HG02885 (cell line): ENCODE results near the gene SEC24B.

Source experiments
- ATAC-seq: cut with Tn5 transposase; IDR thresholded peaks from one replicate; pipeline ENCODE4 v1.9.1; 2021; ENCODE audit warnings: mild to moderate bottlenecking; ENCODE audit not compliant: unreplicated experiment, poor library complexity

The SEC24B gene

DNA sequence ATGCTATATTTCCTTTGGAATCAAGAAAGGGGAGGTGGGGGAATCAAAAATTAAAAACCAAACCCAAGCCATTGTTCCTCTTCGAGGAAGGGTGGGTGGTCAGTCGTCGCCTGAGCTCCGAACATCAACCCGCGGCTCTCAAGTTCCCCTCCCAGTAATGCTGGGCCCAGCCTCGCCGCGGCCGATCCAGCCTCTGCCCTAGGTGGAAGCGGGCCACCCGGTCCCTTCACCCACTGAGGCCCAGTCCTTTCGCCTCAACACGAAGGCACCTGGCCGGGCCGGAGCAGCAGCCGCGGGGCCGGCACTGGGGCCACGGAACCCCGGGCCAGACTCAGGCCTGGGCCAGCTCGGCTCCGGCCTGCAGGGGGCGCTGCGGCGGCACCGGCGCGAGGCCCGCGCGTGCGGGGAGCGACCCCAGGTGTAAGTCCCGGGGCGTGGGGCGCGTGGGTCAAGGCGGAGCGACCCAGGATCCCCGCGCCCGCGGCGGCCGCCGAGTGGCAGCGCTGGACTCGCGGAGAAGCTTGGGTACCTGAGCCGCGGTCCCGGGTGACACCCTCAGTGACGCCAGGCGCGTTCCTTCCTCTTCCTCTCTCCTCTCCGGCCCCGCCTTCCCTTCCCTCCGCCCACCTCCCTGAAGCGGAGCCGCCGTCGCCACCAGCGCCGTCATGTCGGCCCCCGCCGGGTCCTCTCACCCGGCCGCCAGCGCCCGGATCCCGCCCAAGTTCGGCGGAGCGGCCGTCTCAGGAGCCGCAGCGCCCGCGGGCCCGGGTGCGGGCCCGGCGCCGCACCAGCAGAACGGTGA lies at the start of gene SEC24B:
Gene SEC24B (plus strand): TSS at position 611 of the 802 bp plus-strand sequence. CDS start 55 bp downstream, at position 666.
- peak; percentile 93 for ATAC-seq

DNA sequence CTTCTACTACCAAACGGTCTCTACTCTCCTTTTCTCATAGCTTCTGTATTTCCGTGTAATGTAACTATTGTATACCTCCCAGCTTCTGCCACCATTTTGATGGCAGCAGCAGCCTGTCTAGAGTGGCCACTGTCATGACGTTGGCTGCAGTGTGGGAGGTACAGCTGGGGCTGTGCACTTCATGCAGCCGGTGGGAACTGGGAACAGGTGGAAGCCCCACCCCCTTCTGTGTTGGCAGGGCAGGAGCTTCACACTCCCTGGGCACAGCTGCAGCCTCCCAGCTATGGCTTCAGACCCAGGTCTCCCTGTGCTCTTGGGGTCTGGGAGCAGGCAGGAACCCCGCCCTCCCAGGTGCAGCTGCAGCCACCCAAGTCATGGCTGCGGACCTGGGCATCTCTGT lies 49.8 kb upstream of the SEC24B start:
- no peak for ATAC-seq

DNA sequence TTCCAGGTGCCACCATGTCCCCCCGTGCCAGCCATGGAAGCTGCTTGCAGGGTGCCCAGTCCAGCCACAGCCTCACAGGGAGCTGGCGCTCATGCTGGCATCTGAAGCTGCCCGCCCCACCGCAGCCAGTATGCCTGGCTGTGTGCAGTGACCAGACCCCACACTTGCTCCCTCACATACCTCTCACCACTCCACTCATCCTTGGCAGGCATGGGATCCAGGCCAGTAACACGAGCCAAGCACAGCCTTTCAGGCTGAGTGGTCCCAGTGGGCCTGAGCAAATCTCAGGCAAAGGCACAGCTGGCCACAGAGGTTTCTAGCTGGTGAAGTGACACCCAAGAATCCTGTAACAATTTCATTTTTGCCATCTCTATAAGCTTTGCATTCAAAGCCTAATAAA lies 48.4 kb upstream of the SEC24B start:
- ATAC-seq: no peak

DNA sequence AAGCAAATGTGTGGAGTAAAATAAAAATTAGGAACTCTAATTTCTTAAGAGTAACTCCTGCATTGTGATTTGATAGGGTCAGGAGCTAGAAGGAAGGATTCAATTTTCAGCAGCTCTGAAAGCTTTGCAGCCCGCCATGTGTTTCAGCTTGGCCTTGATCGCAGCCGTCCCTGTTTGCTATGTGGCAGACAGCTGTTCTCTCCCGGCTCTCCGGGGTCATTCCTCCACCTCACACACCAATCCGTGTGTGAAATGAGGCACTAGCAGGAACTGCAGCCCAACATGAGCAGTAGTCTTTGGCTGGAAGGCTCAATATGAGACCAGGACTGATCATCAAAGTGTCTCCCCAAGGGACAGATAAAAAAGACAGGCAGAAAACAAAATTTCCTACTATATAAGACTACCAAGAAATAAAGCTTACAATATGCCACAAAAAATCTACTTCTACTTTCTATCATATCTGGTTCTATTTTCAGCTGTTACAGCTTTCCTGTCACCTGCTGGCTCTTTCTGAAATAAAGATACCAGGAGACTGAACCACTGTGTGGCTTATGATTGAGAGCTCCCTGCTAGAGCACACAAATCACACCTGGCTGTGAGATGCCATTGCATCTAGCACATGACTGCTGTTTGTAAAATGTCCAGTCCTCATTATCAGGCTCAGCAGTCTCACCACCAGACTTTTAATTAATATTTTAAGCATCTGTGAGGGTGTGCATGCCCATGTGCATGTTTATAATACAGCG lies 44.1 kb upstream of the SEC24B start:
- ATAC-seq: peak; percentile 60

DNA sequence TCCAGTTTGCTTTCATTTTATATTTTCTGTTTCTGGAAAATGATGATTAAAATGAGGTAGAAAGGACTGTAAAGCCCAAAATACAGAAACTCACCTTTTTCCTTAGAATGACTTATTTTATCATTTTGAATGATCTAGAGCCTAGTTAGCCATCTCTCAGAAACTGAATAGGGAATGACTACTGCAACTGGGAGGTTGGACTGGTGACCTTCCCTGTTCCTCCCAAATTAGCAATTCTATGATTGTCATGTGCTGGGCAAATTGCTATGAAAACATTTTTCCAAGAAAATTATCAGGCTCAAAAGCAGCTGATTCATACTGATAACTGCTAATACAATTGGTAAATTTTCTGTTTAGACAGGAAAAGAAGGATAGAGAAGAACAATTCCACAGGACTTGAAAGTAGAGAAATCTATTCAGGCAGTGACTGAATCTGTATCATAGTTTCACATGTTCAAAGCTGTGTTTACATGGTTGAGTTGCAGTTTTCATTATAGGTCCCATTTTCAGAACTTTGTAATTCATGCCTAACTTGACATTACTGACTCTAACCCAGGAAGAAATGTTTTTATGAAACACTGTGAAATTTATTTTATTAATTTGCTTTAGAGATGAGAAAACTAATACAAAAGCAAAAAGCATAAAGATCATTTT lies 43.4 kb upstream of the SEC24B start:
- peak; percentile 47 for ATAC-seq

DNA sequence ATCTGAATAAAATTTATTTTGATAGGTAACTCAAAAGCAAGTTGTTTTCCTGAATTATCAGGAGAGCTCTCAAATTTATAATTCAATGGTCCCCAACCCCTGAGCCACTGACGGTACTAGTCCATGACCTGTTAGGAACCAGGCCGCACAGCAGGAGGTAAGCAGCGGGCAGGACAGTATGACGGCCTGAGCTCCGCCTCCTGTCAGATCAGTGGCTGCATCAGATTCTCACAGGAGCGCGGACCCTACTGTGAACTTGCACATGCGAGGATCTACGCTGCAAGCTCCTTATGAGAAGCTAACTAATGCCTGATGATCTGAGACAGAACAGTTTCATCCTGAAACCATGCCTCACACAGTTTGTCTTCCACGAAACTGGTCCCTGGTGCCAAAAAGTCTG lies 37.9 kb upstream of the SEC24B start:
- no peak for ATAC-seq

DNA sequence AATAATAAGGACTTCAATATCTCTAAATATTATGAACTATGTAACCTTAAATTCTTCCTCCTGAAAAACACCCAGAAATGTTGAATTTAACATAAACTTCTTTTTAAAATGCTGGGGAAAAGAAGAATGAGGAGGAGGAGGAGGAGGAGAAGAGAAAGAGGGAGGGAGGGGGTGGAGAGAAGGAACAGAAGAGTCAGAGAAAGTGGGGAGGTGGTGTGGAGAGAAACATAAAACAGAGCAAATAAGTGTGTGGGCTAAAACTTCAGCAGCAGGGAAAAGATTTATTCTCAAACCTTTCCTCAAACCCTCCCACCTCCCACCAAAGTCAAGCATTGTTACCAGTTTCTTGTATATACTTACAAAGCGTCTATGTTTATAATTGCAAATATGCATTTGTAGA lies 34.7 kb upstream of the SEC24B start:
- ATAC-seq: no peak

DNA sequence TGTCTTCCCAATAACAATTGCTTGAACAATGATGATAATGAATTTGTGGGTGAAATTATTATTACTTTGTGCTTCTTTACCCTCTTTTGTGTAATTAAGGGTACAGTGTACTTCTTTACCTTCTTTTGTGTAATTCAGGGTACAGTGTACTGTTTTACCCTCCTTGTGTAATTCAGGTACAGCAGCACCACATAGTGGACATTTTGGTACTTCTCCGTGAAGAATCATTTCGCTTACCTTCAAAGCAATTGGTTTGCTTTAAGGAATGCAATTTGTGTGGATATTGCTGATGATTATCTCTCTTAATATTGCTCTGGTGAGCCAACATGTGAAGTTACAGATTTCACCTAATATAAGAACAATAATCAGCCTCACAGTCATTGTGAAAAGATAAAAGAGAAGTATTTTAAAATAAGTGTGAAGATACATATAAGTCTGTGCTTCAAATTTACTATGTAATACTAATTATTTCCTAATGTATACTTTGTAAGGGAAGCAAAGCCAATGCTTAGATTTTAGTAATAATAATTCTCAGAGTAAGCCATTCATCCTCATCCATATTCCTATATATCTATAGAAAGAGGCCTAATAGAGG lies 27.2 kb upstream of the SEC24B start:
- ATAC-seq: peak; percentile 92

DNA sequence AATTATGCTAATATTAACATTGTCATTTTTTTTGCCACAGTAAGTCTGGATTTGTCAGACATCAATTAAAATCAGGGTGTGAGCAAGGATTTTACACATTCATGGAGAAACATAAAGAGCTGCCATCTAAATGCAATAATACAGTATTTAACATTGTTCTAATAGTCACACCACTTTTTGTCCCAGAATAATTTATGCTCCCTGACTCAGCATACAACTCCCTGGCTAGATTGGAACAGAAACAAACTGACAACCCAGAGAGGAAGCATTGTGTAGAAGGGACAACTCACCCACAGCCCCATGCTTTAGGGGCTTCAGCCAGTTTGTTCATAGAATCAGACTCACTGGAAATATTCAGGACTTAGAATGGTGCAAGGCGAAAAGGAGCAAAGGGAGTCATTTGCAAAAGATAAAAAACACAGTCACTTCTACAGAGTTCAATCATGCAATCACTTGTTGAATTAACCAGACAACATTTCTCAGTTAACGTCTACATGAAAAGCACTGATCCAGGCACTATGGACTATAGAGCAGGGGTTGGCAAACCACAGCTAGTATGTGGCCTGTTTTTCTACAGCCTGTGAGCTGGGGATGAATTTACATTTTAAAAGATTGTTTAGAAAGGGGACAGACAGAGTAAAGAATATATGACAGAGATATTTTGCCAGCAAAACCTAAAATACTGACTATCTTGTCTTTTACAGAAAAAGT lies 26.4 kb upstream of the SEC24B start:
- ATAC-seq: no peak

DNA sequence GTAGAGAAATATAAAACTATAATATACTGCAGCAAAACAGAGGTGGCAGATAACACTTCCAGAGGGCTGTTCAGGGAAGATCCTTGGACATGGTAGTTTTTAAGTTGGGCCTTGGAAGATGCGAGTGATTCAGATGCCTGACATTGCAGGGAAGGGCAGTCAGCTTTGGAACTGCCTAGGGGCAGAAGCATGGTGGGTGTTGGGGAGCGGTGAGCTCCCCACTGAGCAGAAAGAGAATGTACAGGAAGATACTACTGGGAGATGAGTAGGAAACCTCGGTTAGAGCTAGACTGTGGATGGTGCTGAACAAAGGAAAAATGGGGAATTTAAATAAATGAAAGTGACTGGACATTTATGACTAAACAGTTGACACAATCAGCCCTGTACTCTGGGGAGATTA lies 24.9 kb upstream of the SEC24B start:
- no peak for ATAC-seq

DNA sequence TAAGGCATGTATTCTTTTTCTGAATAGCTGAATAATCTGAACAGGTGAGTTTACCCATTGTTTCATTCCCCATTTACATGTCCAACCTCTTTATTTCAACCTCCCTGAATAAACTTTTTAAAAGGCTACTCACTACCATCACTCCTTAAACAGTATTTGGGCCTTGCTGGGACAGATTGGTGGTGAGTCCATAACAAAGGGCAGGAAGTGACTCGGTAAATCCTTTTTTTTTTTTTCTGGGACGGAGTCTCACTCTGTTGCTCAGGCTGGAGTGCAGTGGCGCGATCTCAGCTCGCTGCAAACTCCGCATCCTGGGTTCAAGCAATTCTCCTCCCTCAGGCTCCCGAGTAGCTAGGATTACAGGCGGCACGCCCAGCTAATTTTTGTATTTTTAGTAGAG lies 23.4 kb upstream of the SEC24B start:
- no peak for ATAC-seq

DNA sequence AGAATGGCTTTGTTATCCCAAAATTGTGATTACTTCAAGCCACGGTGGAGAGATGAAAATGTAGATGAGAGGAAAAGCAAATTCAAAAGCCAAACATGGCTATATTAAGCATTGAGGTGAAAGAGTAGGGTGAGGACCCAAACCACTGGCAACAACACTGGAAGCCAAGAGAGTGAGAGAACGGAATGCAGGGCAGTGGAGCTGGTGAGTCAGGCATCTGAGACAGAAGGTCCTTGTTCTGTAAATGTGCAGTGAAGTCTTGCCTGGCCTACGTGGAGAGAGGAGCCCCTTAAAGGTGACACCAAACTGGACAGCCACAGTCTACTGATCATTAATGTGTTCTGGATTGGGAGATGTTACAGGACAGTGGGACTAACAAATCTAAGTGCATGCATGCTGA lies 22.8 kb upstream of the SEC24B start:
- no peak for ATAC-seq

DNA sequence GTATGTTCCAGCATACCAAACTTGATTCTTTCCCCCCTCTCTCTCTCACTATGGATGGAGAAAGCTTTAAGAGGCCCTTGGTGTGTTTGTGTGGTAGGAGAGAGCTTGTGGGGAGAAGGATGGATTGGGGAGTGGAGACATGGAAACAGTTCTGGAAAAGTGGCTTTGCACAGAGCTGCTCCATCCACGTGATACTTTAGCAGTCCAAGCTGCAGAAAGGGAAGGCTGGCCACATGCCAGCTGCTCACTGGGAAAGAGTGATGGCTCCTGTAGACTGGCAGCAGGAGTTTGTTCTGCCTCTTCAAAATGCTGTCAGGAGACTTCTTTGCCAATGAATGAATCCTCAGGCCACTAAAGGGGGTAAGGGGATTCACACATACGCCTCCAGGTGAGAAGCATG lies 21.7 kb upstream of the SEC24B start:
- ATAC-seq: no peak

DNA sequence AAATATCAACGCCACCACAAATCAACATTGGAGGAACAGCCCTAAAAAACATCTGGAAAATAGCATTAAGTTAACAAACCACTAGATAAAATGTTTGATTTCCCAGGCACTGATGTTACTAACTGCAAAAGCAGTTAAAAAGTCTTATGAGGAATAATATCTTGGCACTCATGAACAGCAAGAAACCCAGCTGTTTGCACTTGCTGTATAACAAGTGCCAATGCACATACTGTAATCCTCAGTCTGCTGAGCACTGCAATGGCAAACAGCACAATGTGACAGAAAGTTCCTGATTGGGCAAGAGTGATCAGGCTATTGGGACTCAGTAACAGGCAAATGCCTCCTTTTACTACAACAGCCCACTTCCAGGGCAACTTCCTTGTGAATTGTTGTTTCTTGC lies 20.8 kb upstream of the SEC24B start:
- no peak for ATAC-seq

DNA sequence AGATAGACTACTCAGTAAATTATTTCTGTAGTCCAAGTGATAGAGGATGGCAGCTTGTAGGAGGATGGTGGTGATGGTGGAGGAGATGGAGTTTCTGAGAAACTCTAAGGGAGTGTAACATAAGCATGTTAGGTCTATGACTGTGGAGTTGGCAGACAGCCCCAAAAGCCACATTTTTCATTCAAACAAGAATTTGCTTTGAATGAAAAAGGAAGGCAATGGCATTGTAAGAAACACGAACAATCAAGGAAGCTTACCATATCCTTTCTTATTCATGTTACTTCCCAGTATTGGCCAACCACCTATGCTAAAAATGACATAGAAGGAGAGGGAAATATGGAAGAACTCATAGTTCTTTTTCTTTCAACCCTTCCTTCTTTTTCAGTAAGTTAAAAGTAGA lies 18.7 kb upstream of the SEC24B start:
- no peak for ATAC-seq

DNA sequence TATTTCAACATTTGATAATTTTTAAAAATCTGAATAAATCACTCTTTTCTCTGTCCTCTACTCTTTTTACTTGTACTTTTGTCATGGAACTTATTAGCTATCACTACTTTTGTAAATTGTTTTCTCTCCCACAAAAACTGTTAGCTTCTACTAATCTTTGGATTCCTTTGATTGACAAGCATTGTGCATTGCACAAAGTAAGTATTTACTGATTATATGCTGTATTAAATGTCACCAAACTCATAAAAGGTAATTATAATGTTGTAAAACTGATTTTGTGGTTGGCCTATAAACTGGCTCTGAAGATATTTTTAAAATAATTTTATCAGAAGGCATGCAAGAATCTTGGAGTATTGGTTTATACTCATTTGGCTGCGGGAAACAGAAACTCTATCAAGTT lies 15.0 kb upstream of the SEC24B start:
- no peak for ATAC-seq

DNA sequence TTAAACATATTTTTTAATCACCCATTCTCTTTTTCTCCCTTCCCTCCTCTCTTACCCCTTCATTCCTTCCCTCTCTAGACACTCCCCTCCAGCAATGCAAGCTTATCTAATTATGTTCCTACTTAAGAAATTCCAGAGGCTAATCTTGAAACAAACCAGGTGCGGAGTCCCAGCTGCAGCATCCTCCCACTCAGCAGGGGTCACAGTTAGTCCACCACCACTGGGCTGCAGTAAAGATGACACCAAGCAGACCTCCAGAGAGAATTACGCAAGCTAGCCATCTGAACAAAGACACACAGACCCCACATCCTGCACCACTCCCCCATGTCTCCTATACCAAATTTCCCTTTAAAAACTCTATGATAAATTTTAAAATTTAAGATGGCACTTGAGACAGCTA lies 13.9 kb upstream of the SEC24B start:
- ATAC-seq: no peak

DNA sequence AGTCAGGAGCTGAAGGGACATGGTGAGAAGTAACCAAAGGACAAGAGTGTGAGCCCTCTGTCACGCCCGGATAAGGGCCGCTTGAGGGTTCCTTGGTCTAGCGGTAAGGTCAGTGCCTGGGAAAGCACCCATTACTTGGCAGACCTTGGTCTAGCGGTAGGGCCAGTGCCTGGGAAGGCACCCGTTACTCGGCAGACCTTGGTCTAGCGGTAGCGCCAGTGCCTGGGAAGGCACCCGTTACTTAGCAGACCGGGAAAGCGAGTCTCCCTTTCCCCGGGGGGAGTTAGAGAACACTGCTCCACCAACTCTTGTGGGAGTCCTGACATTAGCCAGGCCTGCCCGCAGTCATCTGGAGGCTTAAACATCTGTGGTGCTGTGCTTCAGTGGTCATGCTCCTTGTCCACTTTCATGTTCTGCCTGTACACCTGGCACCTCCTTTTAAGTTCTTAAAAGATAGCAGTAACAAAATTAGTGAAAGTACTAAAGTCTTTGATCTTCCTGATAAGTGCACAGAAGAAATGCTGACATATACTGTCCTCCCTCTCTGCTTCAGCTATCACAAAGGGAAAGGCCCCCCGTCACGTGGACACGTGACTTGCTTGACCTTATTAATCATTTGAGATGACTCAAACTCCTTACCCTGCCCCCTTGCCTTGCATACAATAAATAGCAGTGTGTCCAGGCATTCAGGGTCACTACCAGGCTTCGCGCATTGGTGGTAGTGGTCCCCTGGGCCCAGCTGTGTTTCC lies 9.3 kb upstream of the SEC24B start:
- no peak for ATAC-seq

DNA sequence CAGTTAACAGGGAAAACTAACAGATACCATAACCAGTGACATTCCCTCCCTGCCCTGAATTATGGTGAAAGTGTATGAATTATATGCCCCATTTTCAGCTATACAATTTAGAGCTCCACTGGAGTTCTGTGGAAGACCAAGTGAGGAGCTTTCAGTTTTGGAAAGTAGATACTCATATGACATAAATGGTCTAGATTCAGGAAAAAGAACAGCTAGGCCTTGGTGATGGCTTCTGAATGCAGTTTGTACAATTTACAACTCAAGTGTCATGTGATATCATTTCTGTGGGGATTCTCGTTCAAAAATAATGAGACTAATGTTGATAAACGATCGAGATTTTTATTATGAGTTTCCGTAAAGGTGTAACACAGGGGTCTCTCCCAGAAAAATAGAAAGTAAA lies 8.2 kb upstream of the SEC24B start:
- no peak for ATAC-seq

DNA sequence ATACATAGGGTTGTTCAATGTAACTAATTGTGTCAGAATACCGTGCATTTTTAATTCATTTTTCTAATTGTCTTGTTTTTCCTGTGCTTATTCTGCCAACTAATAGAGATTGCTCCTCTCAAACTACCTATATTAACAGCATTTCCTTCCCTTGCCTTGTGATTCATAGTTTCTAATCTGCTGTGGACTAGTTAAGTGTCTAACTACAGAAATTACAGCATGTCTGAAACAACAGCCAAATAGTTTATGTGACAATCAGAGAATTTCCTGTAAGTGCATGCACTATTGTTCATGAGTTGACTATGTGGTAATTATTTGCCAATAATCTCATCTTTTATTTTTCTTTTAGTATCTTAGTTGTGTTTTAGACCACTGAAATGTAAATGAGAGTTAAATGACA lies 4.1 kb upstream of the SEC24B start:
- ATAC-seq: no peak
